Measurements from ENCODE around the gene KIAA1217. TPM values are rescaled to one million over a fixed set of nuclear protein-coding genes. Genes with fewer than 3 reads are reported as not detected.
A peak's percentile ranks its signal among the peaks of the same experiment; 100 is the strongest.
"Not testable (repeated sequence)": the region's sequence is repeated elsewhere in the genome, so short reads cannot be mapped to it uniquely, and the experiment has no call there.

The KIAA1217 gene
- total RNA-seq, 1 experiment from 2014 or later: 76.2 TPM

DNA sequence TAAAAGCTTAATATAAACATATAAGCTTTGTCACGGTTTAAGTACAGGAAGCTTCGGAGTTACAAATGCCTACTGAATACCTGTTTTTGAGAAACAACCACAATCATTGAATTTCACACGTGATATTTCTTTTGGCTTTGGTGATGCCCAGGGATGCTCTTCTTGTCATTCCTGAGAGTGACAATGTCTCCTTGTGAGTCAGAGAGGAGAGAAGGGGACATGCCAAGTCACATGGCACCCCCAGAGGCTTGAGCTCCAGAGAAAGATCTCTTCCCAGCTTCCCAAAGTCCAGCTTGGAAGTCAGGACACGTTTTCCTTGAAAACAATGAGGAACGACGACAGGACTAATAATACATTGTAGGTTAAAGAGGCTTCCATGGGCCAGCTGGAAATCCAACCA, 272.3 kb downstream of the KIAA1217 start:
- Histone ChIP-seq H3K27ac (ENCODE audit: low read depth, low read length, poor library complexity, severe bottlenecking) (peak overlapping the region; percentile 44), H3K9me3 (ENCODE audit: low read depth, low read length, poor library complexity, severe bottlenecking) (peaks cover 8% of the 10 kb centered on the region), H3K4me3 (ENCODE audit: low read depth, low read length, poor library complexity, severe bottlenecking) (no peak overlapping the region), H3K36me3 (ENCODE audit: insufficient read depth, low read length, poor library complexity, severe bottlenecking) (peaks cover 33% of the 10 kb centered on the region), H3K27me3 (replicated peaks; ENCODE audit: insufficient read depth, low read depth, low read length, poor library complexity) (no peaks in the 10 kb centered on the region), H3K4me1 (ENCODE audit: insufficient read depth, low read length, poor library complexity, severe bottlenecking) (peaks cover 41% of the 10 kb centered on the region)
- DNase-seq (ENCODE audit: low spot score): no peak
- intact Hi-C loops (cut with micrococcal nuclease; ENCODE audit: unreplicated experiment): no loop called here
- TF ChIP-seq, protein P1, sequence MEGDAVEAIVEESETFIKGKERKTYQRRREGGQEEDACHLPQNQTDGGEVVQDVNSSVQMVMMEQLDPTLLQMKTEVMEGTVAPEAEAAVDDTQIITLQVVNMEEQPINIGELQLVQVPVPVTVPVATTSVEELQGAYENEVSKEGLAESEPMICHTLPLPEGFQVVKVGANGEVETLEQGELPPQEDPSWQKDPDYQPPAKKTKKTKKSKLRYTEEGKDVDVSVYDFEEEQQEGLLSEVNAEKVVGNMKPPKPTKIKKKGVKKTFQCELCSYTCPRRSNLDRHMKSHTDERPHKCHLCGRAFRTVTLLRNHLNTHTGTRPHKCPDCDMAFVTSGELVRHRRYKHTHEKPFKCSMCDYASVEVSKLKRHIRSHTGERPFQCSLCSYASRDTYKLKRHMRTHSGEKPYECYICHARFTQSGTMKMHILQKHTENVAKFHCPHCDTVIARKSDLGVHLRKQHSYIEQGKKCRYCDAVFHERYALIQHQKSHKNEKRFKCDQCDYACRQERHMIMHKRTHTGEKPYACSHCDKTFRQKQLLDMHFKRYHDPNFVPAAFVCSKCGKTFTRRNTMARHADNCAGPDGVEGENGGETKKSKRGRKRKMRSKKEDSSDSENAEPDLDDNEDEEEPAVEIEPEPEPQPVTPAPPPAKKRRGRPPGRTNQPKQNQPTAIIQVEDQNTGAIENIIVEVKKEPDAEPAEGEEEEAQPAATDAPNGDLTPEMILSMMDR (conservative IDR thresholded peaks at IDR 0.05; ENCODE audit: low read depth, low read length): no peak
- TF ChIP-seq EZH2 (IDR thresholded peaks at IDR 0.05; ENCODE audit: borderline replicate concordance, low read depth, low read length, poor library complexity, severe bottlenecking): no peak
- no TSS peak for BruUV-seq (replicated peaks)
- ChIA-PET CTCF (no interaction called here), POLR2A (ENCODE audit: low non-redundant PET) (no interaction called here)

DNA sequence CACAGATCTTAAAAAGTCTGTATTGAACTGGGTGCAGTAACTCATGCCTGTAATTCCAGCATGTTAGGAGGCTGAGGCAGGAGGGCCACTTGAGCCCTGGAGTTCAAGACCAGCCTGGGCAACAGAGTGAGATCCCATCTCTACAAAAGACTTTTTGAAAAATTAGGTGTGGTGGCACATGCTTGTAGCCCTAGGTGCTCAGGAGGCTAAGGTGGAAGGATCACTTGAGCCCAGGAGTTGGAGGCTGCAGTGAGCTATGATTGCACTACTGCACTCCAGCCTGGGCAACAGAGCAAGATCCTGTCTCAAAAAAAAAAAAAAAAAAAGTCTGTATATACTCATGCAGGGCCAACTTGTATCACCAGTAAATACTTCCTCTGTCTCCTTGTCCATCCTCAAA, 273.8 kb downstream of the KIAA1217 start:
- Histone ChIP-seq H3K27ac (ENCODE audit: low read depth, low read length, poor library complexity, severe bottlenecking) (peak overlapping the region; percentile 44), H3K36me3 (ENCODE audit: insufficient read depth, low read length, poor library complexity, severe bottlenecking) (peaks cover 37% of the 10 kb centered on the region), H3K4me1 (ENCODE audit: insufficient read depth, low read length, poor library complexity, severe bottlenecking) (peaks cover 41% of the 10 kb centered on the region)
- BruUV-seq (replicated peaks); H3K27me3 ChIP-seq (replicated peaks; ENCODE audit: insufficient read depth, low read depth, low read length, poor library complexity); H3K9me3 ChIP-seq (ENCODE audit: low read depth, low read length, poor library complexity, severe bottlenecking); intact Hi-C loops (cut with micrococcal nuclease; ENCODE audit: unreplicated experiment); CTCF ChIA-PET; DNase-seq (ENCODE audit: low spot score); H3K4me3 ChIP-seq (ENCODE audit: low read depth, low read length, poor library complexity, severe bottlenecking): not testable (repeated sequence)
- POLR2A ChIA-PET (ENCODE audit: low non-redundant PET): interaction anchor here (0.6 kb wide), 2 partner anchors 26 to 28 kb away, joined by 3 to 4 read pairs; no protein-coding TSS in a partner anchor

DNA sequence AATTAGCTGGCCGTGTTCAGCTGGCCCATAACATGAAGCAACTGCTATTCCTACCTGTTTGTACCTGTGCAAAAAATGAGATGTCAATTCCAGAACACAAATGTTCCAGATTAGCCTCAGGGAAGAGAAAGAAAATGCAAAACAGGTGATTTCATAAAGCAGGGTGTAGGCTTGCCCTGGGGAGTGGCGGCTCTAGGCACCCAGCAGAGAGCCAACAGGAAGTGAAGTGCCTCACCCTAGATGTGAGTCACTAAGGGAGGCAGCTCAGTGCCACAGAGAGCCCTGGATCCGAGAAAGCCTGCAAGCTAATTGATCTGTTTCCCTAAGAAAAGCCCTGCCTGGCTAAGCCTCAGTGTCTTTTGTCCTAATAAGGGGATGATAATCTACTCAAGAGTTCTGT, 274.8 kb downstream of the KIAA1217 start:
- Histone ChIP-seq H3K9me3 (ENCODE audit: low read depth, low read length, poor library complexity, severe bottlenecking) (peaks cover 8% of the 10 kb centered on the region), H3K4me3 (ENCODE audit: low read depth, low read length, poor library complexity, severe bottlenecking) (no peak overlapping the region), H3K27ac (ENCODE audit: low read depth, low read length, poor library complexity, severe bottlenecking) (peak overlapping the region; percentile 62), H3K36me3 (ENCODE audit: insufficient read depth, low read length, poor library complexity, severe bottlenecking) (peaks cover 38% of the 10 kb centered on the region), H3K4me1 (ENCODE audit: insufficient read depth, low read length, poor library complexity, severe bottlenecking) (peaks cover 41% of the 10 kb centered on the region), H3K27me3 (replicated peaks; ENCODE audit: insufficient read depth, low read depth, low read length, poor library complexity) (no peaks in the 10 kb centered on the region)
- ChIA-PET POLR2A (ENCODE audit: low non-redundant PET) (no interaction called here), CTCF (interaction anchor here (0.6 kb wide), 1 partner anchor 94 kb away, joined by 3 read pairs; no protein-coding TSS in a partner anchor)
- no peak for TF ChIP-seq EZH2 (IDR thresholded peaks at IDR 0.05; ENCODE audit: borderline replicate concordance, low read depth, low read length, poor library complexity, severe bottlenecking)
- TF ChIP-seq, protein P1 (conservative IDR thresholded peaks at IDR 0.05; ENCODE audit: low read depth, low read length): no peak
- intact Hi-C loops (cut with micrococcal nuclease; ENCODE audit: unreplicated experiment): no loop called here
- DNase-seq (ENCODE audit: low spot score): peak; percentile 95
- BruUV-seq (replicated peaks): no TSS peak

DNA sequence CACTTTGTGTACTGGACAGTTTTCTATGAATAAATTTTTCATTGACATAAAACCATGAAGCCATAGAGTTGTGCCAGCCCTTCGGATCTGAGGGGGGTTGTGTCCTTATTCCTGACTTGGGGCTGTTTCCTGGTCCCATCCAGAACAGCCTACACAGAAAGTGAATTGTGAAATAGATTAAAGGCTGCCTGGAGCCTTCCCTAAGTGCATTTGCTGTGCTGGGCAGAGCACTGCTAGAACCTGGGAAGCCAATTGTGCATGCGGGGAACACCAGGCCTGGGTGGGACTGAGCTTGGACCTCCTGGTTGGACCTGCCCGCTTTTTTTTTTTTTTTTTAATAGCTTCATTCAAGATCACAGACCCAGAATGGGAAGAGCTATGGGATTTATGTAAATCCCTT, 275.8 kb downstream of the KIAA1217 start:
- DNase-seq (ENCODE audit: low spot score): peak; percentile 36
- TF ChIP-seq, protein P1 (conservative IDR thresholded peaks at IDR 0.05; ENCODE audit: low read depth, low read length): no peak
- no peak for TF ChIP-seq EZH2 (IDR thresholded peaks at IDR 0.05; ENCODE audit: borderline replicate concordance, low read depth, low read length, poor library complexity, severe bottlenecking)
- ChIA-PET CTCF (no interaction called here), POLR2A (ENCODE audit: low non-redundant PET) (interaction anchor here (0.5 kb wide), 1 partner anchor 741 kb away, joined by 4 read pairs; no protein-coding TSS in a partner anchor)
- H3K27me3 ChIP-seq (replicated peaks; ENCODE audit: insufficient read depth, low read depth, low read length, poor library complexity): no peaks in the 10 kb centered on the region
- intact Hi-C loops (cut with micrococcal nuclease; ENCODE audit: unreplicated experiment): no loop called here
- peaks cover 44% of the 10 kb centered on the region for H3K4me1 ChIP-seq (ENCODE audit: insufficient read depth, low read length, poor library complexity, severe bottlenecking)
- no TSS peak for BruUV-seq (replicated peaks)
- peak overlapping the region; percentile 61 for H3K27ac ChIP-seq (ENCODE audit: low read depth, low read length, poor library complexity, severe bottlenecking)
- no peaks in the 10 kb centered on the region for H3K9me3 ChIP-seq (ENCODE audit: low read depth, low read length, poor library complexity, severe bottlenecking)
- H3K4me3 ChIP-seq (ENCODE audit: low read depth, low read length, poor library complexity, severe bottlenecking): no peak overlapping the region
- H3K36me3 ChIP-seq (ENCODE audit: insufficient read depth, low read length, poor library complexity, severe bottlenecking): peaks cover 28% of the 10 kb centered on the region
